GM23338 (cell line): ENCODE results near the gene INPP5K. TPM values are rescaled to one million over a fixed set of nuclear protein-coding genes. Genes with fewer than 3 reads are reported as not detected.

ENCODE experiments used
- ATAC-seq: fragments of 200-7000 bp; cut with Tn5 transposase; 3 replicates; pipeline ENCODE4 v1.9.1; 2020
- DNase-seq: peaks from one replicate; pipeline ENCODE4 v3.0.0-alpha.2; 2015; ENCODE audit warnings: low spot score
- H2AFZ ChIP-seq: fragments of 200-600 bp; sonication (generic); 2 replicates; pipeline ENCODE4 v1.8.0; 2016; ENCODE audit warnings: antibody characterized with exemption, mild to moderate bottlenecking, moderate library complexity
- H3F3A ChIP-seq: fragments of 200-600 bp; sonication (generic); replicated peaks from 2 replicates; pipeline ENCODE4 v1.8.0; 2017; ENCODE audit warnings: antibody characterized with exemption, mixed run types, low read depth
- H3K27ac ChIP-seq: fragments of 200-600 bp; sonication (generic); 2 replicates; pipeline ENCODE4 v1.6.1; 2016; ENCODE audit warnings: low read depth
- H3K27me3 ChIP-seq: fragments of 200-600 bp; sonication (generic); 2 replicates; pipeline ENCODE4 v1.8.0; 2016; ENCODE audit warnings: mild to moderate bottlenecking, mixed run types, moderate library complexity; ENCODE audit not compliant: insufficient read depth
- H3K36me3 ChIP-seq: fragments of 200-600 bp; sonication (generic); 2 replicates; pipeline ENCODE4 v1.8.0; 2016; ENCODE audit warnings: mild to moderate bottlenecking; ENCODE audit not compliant: insufficient read depth
- H3K4me1 ChIP-seq: fragments of 200-600 bp; sonication (generic); 2 replicates; pipeline ENCODE4 v1.8.0; 2016; ENCODE audit warnings: mild to moderate bottlenecking, moderate library complexity; ENCODE audit not compliant: insufficient read depth
- H3K4me2 ChIP-seq: fragments of 200-600 bp; sonication (generic); 2 replicates; pipeline ENCODE4 v1.7.1; 2017; ENCODE audit warnings: mixed run types
- H3K4me3 ChIP-seq: fragments of 200-600 bp; sonication (generic); 2 replicates; pipeline ENCODE4 v1.6.1; 2016; ENCODE audit warnings: mixed run types
- H3K79me2 ChIP-seq: fragments of 200-600 bp; sonication (generic); replicated peaks from 2 replicates; pipeline ENCODE4 v1.8.0; 2017; ENCODE audit warnings: mild to moderate bottlenecking; ENCODE audit not compliant: insufficient read depth
- H3K9me2 ChIP-seq: fragments of 200-600 bp; sonication (generic); 2 replicates; pipeline ENCODE4 v1.8.0; 2017; ENCODE audit not compliant: insufficient read depth
- H4K20me1 ChIP-seq: fragments of 200-600 bp; sonication (generic); replicated peaks from 2 replicates; pipeline ENCODE4 v1.8.0; 2017; ENCODE audit warnings: mild to moderate bottlenecking; ENCODE audit not compliant: insufficient read depth
- H3K27ac Mint-ChIP-seq: 2 replicates; pipeline ENCODE4 v1.8.0; 2020; ENCODE audit warnings: inconsistent platforms, mild to moderate bottlenecking, moderate library complexity, mixed read lengths
- H3K27me3 Mint-ChIP-seq: 3 replicates; pipeline ENCODE4 v1.8.0; 2022; ENCODE audit warnings: low read depth, mild to moderate bottlenecking, moderate library complexity, mixed read lengths, inconsistent platforms; ENCODE audit not compliant: insufficient read depth, poor library complexity
- H3K36me3 Mint-ChIP-seq: 3 replicates; pipeline ENCODE4 v1.8.0; 2021; ENCODE audit warnings: low read depth, mild to moderate bottlenecking, inconsistent platforms, moderate library complexity, mixed read lengths
- H3K4me1 Mint-ChIP-seq: 3 replicates; pipeline ENCODE4 v1.8.0; 2020; ENCODE audit warnings: mild to moderate bottlenecking, inconsistent platforms, mixed read lengths
- H3K4me3 Mint-ChIP-seq: 3 replicates; pipeline ENCODE4 v1.8.0; 2021; ENCODE audit warnings: moderate library complexity, mild to moderate bottlenecking, inconsistent platforms, mixed read lengths
- H3K9me3 Mint-ChIP-seq: 3 replicates; pipeline ENCODE4 v1.8.0; 2020; ENCODE audit warnings: moderate library complexity, mild to moderate bottlenecking, inconsistent platforms, mixed read lengths
- JUNB ChIP-seq: IDR thresholded peaks from one replicate; pipeline ENCODE4 v1.6.1; 2016; ENCODE audit warnings: antibody characterized with exemption; ENCODE audit not compliant: unreplicated experiment
- REST ChIP-seq: IDR thresholded peaks from one replicate; pipeline ENCODE4 v1.6.1; 2018; ENCODE audit warnings: antibody characterized with exemption; ENCODE audit not compliant: unreplicated experiment
- STAT1 ChIP-seq: IDR thresholded peaks from one replicate; pipeline ENCODE4 v1.6.1; 2016; ENCODE audit warnings: antibody characterized with exemption; ENCODE audit not compliant: unreplicated experiment
- ZNF331 ChIP-seq: fragments of 250-450 bp; sonication (Bioruptor Pico); IDR thresholded peaks from 2 replicates; pipeline ENCODE4 v1.5.0; 2020; ENCODE audit warnings: low read depth, mild to moderate bottlenecking, moderate library complexity
- ZNF462 ChIP-seq: fragments of 250-450 bp; sonication (Bioruptor Pico); IDR thresholded peaks from 2 replicates; pipeline ENCODE4 v1.5.0; 2020; ENCODE audit warnings: mild to moderate bottlenecking, moderate library complexity
- polyA plus RNA-seq: library from polyadenylated mRNA; unstranded; fragments of >200 nt; fragmentation: Nextera tagmentation; extraction: Ambion mirVana; gene quantifications from 2 replicates; pipeline ENCODE4 v1.2.1, GENCODE V29; 2016
- total RNA-seq: library from RNA; depleted of rRNA; stranded (reverse); fragments of >200 nt; shearing (Covaris generic); gene quantifications from 2 replicates; pipeline ENCODE4 v1.2.3, GENCODE V29; 2014

INPP5K gene
- total and polyA plus RNA-seq, 2 experiments from 2014 or later = 8.4 to 29.7 TPM

- no peak for TF ChIP-seq REST
- no peak for TF ChIP-seq ZNF462 (CRISPR knock-in tag)
Observed at GRCh38 chr17:1560858-1561355, 44.5 kb upstream of the INPP5K start (continued).

- no peak overlapping the region for H3K4me2 ChIP-seq
- H3K27me3 ChIP-seq = no peaks in the 10 kb centered on the region
- H3K4me1 ChIP-seq = peaks cover 12% of the 10 kb centered on the region; the same call in 1 of the 2 replicates
- no peak overlapping the region for H3K4me3 ChIP-seq
- no peak for DNase-seq
- H3K79me2 ChIP-seq = peaks cover 54% of the 10 kb centered on the region
- no peak overlapping the region for H3K27ac ChIP-seq
- H3K9me2 ChIP-seq = no peaks in the 10 kb centered on the region
- H3K4me3 Mint-ChIP-seq = peak overlapping the region; percentile 89; the same call in 1 of the 3 replicates
- H3K36me3 ChIP-seq = no peaks in the 10 kb centered on the region
- H3K27me3 Mint-ChIP-seq = peaks cover 26% of the 10 kb centered on the region
- no peak overlapping the region for H2AFZ ChIP-seq
- no peaks in the 10 kb centered on the region for H3F3A ChIP-seq
- no peak for ATAC-seq
- peaks cover 6% of the 10 kb centered on the region; the same call in 2 of the 3 replicates for H3K9me3 Mint-ChIP-seq
- peaks cover 45% of the 10 kb centered on the region for H4K20me1 ChIP-seq
- no peak overlapping the region; the same call in 1 of the 2 replicates for H3K27ac Mint-ChIP-seq
- H3K4me1 Mint-ChIP-seq = peaks cover 31% of the 10 kb centered on the region
- peaks cover 8% of the 10 kb centered on the region for H3K36me3 Mint-ChIP-seq
- TF ChIP-seq ZNF331 (CRISPR knock-in tag) = no peak
- no peak for TF ChIP-seq JUNB
- TF ChIP-seq STAT1 = no peak
Observed at GRCh38 chr17:1560101-1560857, 43.9 kb upstream of the INPP5K start.
